H1 (cell line): ENCODE results near the gene PRTG. TPM values are rescaled to one million over a fixed set of nuclear protein-coding genes. Genes with fewer than 3 reads are reported as not detected.

Experiments
- CTCF ChIA-PET: fragments of 300-600 bp; sonication (Branson Sonifier 250); formaldehyde crosslinking; loops from one replicate; lab custom pipeline; 2021; ENCODE audit not compliant: partially characterized antibody; lab: Charles Lee
- POLR2A ChIA-PET: fragments of 300-600 bp; sonication (Branson Sonifier 250); formaldehyde crosslinking; loops from one replicate; lab custom pipeline; 2021; ENCODE audit warnings: inconsistent platforms; ENCODE audit not compliant: partially characterized antibody; lab: Charles Lee
- DNase-seq, 2 experiments: peaks; one replicate each; pipeline versions ENCODE4 v3.0.0 to v3.0.0-alpha.2; 2010 to 2022; ENCODE audit warnings: low spot score in 2 of 2, low read depth in 1 of 2, mixed read lengths in 1 of 2
- FAIRE-seq: peaks from 2 replicates; lab custom pipeline; 2011; peaks lifted over from hg19 to GRCh38; lab: Jason Lieb, UNC
- H2AFZ ChIP-seq: 2 replicates; pipeline ENCODE4 v1.8.1; 2012; ENCODE audit warnings: low read length, inconsistent platforms
- H2AK5ac ChIP-seq: 2 replicates; pipeline ENCODE4 v1.6.1; 2013; ENCODE audit warnings: low read depth, low read length
- H2BK120ac ChIP-seq: replicated peaks from 2 replicates; pipeline ENCODE3; 2013; ENCODE audit warnings: low read depth, low read length, inconsistent platforms
- H2BK12ac ChIP-seq: 2 replicates; pipeline ENCODE4 v1.6.1; 2013; ENCODE audit warnings: low read depth, low read length
- H2BK15ac ChIP-seq: 2 replicates; pipeline ENCODE4 v1.6.1; 2013; ENCODE audit warnings: low read length
- H2BK20ac ChIP-seq: 2 replicates; pipeline ENCODE4 v1.6.1; 2013; ENCODE audit warnings: low read length
- H2BK5ac ChIP-seq: 2 replicates; pipeline ENCODE4 v1.6.1; 2013; ENCODE audit warnings: low read depth, low read length
- H3K14ac ChIP-seq: 2 replicates; pipeline ENCODE4 v1.6.1; 2013; ENCODE audit warnings: inconsistent platforms; ENCODE audit not compliant: insufficient read length
- H3K18ac ChIP-seq: 2 replicates; pipeline ENCODE4 v1.6.1; 2013; ENCODE audit warnings: low read length; ENCODE audit errors: extremely low read depth
- H3K23ac ChIP-seq: 2 replicates; pipeline ENCODE4 v1.6.1; 2013; ENCODE audit warnings: inconsistent platforms; ENCODE audit not compliant: insufficient read length
- H3K23me2 ChIP-seq: 2 replicates; pipeline ENCODE4 v1.6.1; 2013; ENCODE audit warnings: low read depth, low read length
- H3K27ac ChIP-seq: 2 replicates; pipeline ENCODE4 v1.6.1; 2011; ENCODE audit warnings: low read depth, low read length, inconsistent platforms
- H3K27me3 ChIP-seq, 4 experiments: replicated peaks in 1 of 4; 1 replicate in 1 of 4; 2 replicates in 3 of 4; pipeline versions ENCODE4 v1.6.1 to v1.8.1; 2011 to 2013; ENCODE audit warnings: low read length in 3 of 4, mild to moderate bottlenecking in 3 of 4, inconsistent platforms in 2 of 4, mixed read lengths in 2 of 4, moderate library complexity in 1 of 4; ENCODE audit not compliant: control insufficient read depth in 3 of 4, insufficient read depth in 3 of 4; ENCODE audit errors: extremely low read depth in 1 of 4
- H3K36me3 ChIP-seq, 4 experiments: 2 replicates each; pipeline versions ENCODE4 v1.6.1 to v1.8.1; 2011 to 2013; ENCODE audit warnings: mild to moderate bottlenecking in 4 of 4, low read length in 3 of 4, moderate library complexity in 2 of 4, control low read depth in 1 of 4, inconsistent platforms in 1 of 4; ENCODE audit not compliant: insufficient read depth in 4 of 4, control insufficient read depth in 2 of 4
- H3K4ac ChIP-seq: replicated peaks from 2 replicates; pipeline ENCODE3; 2013; ENCODE audit warnings: low read length, low read depth, mixed read lengths, inconsistent platforms; ENCODE audit not compliant: insufficient read length
- H3K4me1 ChIP-seq, 4 experiments: replicated peaks in 1 of 4; 1 replicate in 1 of 4; 2 replicates in 3 of 4; pipeline versions ENCODE4 v1.6.1 to v1.8.1; 2011 to 2013; ENCODE audit warnings: low read length in 3 of 4, inconsistent platforms in 2 of 4, mixed read lengths in 1 of 4; ENCODE audit not compliant: insufficient read depth in 4 of 4, control insufficient read depth in 3 of 4
- H3K4me2 ChIP-seq, 2 experiments: 2 replicates each; pipeline versions ENCODE4 v1.6.1 to v1.8.1; 2011 to 2013; ENCODE audit warnings: low read depth in 2 of 2, low read length in 2 of 2, control low read depth in 1 of 2, inconsistent platforms in 1 of 2, mild to moderate bottlenecking in 1 of 2; ENCODE audit not compliant: insufficient read depth in 1 of 2
- H3K4me3 ChIP-seq, 4 experiments: fragments of 200-600, 300-600 bp in 1 of 4; sonication (generic), shearing (Covaris generic), sonication (Bioruptor Twin) in 1 of 4; 2 replicates each; pipeline versions ENCODE4 v1.5.1 to v1.8.1; 2011 to 2016; ENCODE audit warnings: low read length in 4 of 4, low read depth in 3 of 4, control low read depth in 2 of 4, inconsistent platforms in 2 of 4, mild to moderate bottlenecking in 2 of 4, mixed read lengths in 1 of 4, moderate library complexity in 1 of 4; ENCODE audit not compliant: insufficient read depth in 2 of 4; ENCODE audit errors: extremely low read depth in 1 of 4
- H3K56ac ChIP-seq: replicated peaks from 2 replicates; pipeline ENCODE3; 2013; ENCODE audit warnings: low read depth, mild to moderate bottlenecking, mixed read lengths, low read length, inconsistent platforms; ENCODE audit not compliant: insufficient read length
- H3K79me1 ChIP-seq: 2 replicates; pipeline ENCODE4 v1.6.1; 2013; ENCODE audit warnings: low read depth, low read length, control low read depth
- H3K79me2 ChIP-seq, 2 experiments: 2 replicates each; pipeline versions ENCODE4 v1.6.1 to v1.8.1; 2012 to 2013; ENCODE audit warnings: low read length in 2 of 2, mild to moderate bottlenecking in 2 of 2, inconsistent platforms in 1 of 2; ENCODE audit not compliant: insufficient read depth in 2 of 2, control insufficient read depth in 1 of 2
- H3K9ac ChIP-seq, 4 experiments: replicated peaks in 1 of 4; 1 replicate in 1 of 4; 2 replicates in 3 of 4; pipeline versions ENCODE4 v1.6.1 to v1.8.1; 2011 to 2013; ENCODE audit warnings: low read depth in 3 of 4, low read length in 3 of 4, control low read depth in 2 of 4, mild to moderate bottlenecking in 2 of 4, moderate library complexity in 2 of 4, inconsistent platforms in 1 of 4; ENCODE audit errors: extremely low read depth in 1 of 4
- H3K9me3 ChIP-seq, 2 experiments: 2 replicates each; pipeline versions ENCODE4 v1.6.1 to v1.8.1; 2012 to 2013; ENCODE audit warnings: mild to moderate bottlenecking in 2 of 2, moderate library complexity in 2 of 2, control low read depth in 1 of 2, inconsistent platforms in 1 of 2, low read depth in 1 of 2, low read length in 1 of 2, mixed read lengths in 1 of 2; ENCODE audit not compliant: insufficient read depth in 2 of 2
- H4K20me1 ChIP-seq, 2 experiments: replicated peaks in 1 of 2; 2 replicates each; pipeline versions ENCODE3 to v1.8.1; 2011 to 2013; ENCODE audit warnings: inconsistent platforms in 2 of 2, low read length in 2 of 2, mild to moderate bottlenecking in 1 of 2; ENCODE audit not compliant: insufficient read depth in 2 of 2, control insufficient read depth in 1 of 2
- H4K5ac ChIP-seq: 2 replicates; pipeline ENCODE4 v1.6.1; 2013; ENCODE audit warnings: low read length, low read depth, mixed read lengths, inconsistent platforms; ENCODE audit not compliant: insufficient read length
- H4K8ac ChIP-seq: 2 replicates; pipeline ENCODE4 v1.8.0; 2013; ENCODE audit warnings: mild to moderate bottlenecking, moderate library complexity, low read length, inconsistent platforms; ENCODE audit not compliant: insufficient read depth; ENCODE audit errors: extremely low read depth
- H4K91ac ChIP-seq: replicated peaks from 2 replicates; pipeline ENCODE3; 2013; ENCODE audit warnings: low read length, mixed read lengths, inconsistent platforms; ENCODE audit not compliant: insufficient read length
- ATF2 ChIP-seq: IDR thresholded peaks from 2 replicates; pipeline ENCODE4 v1.6.1; 2012; ENCODE audit warnings: low read length, inconsistent platforms
- CEBPB ChIP-seq: IDR thresholded peaks from 2 replicates; pipeline ENCODE4 v1.6.1; 2012; ENCODE audit warnings: low read depth, low read length
- CHD2 ChIP-seq: IDR thresholded peaks from 2 replicates; pipeline ENCODE4 v1.6.1; 2012; ENCODE audit warnings: low read length, improper control_type of control experiment
- EGR1 ChIP-seq: IDR thresholded peaks from 2 replicates; pipeline ENCODE4 v1.6.1; 2011; ENCODE audit warnings: low read depth, low read length, borderline replicate concordance
- GABPA ChIP-seq: IDR thresholded peaks from 2 replicates; pipeline ENCODE4 v1.6.1; 2011; ENCODE audit warnings: mild to moderate bottlenecking, low read length, moderate library complexity, borderline replicate concordance; ENCODE audit not compliant: insufficient read depth
- HDAC6 ChIP-seq: IDR thresholded peaks from one replicate; pipeline ENCODE4 v1.7.1; 2012; ENCODE audit warnings: low read depth, mild to moderate bottlenecking, inconsistent platforms, low read length, moderate library complexity
- SAP30 ChIP-seq: fragments of 300-600 bp; sonication (generic); IDR thresholded peaks from 2 replicates; pipeline ENCODE4 v1.7.1; 2012; ENCODE audit warnings: low read length, moderate library complexity, mild to moderate bottlenecking, inconsistent platforms; ENCODE audit not compliant: insufficient read depth, insufficient replicate concordance
- SIRT6 ChIP-seq: IDR thresholded peaks from one replicate; pipeline ENCODE4 v1.7.1; 2012; ENCODE audit warnings: low read length, inconsistent platforms
- SUZ12 ChIP-seq: fragments of 200-600 bp; sonication (generic); IDR thresholded peaks from 2 replicates; pipeline ENCODE4 v1.6.1; 2012; ENCODE audit warnings: mild to moderate bottlenecking, inconsistent platforms, low read length, moderate library complexity, mixed read lengths
- WGBS, 2 experiments: shearing (Covaris generic) in 1 of 2; methylation state at CpG; one replicate each; pipeline versions ENCODE4 v1.1.6 to v1.1.7; 2013 to 2015; ENCODE audit warnings: low lambda C conversion rate in 2 of 2, mixed read lengths in 2 of 2, inconsistent platforms in 1 of 2, low coverage in 1 of 2, missing lambda C conversion rate in 1 of 2; ENCODE audit not compliant: insufficient replicate concordance in 2 of 2, insufficient coverage in 1 of 2, insufficient read length in 1 of 2; ENCODE audit errors: extremely low coverage in 1 of 2, missing lambda C conversion rate in 1 of 2; 5-methylcytosine and 5-hydroxymethylcytosine counted together
- polyA plus RNA-seq, 7 experiments: library from polyadenylated mRNA; depleted of rRNA in 3 of 7; stranded (reverse) in 5 of 7; unstranded in 2 of 7; fragments of >200 nt in 5 of 7; fragments of 200-250 nt in 2 of 7; gene quantifications; 1 replicate in 5 of 7; 2 replicates in 1 of 7; 4 replicates in 1 of 7; pipeline versions ENCODE4 v1.2.1 to v1.2.3, GENCODE V29; 2011 to 2013; ENCODE audit warnings: missing spikeins in 2 of 7, mixed read lengths in 2 of 7
- total RNA-seq: library from RNA; stranded (reverse); fragmentation: NEBNext Ultra II Directional; extraction: Animal tissue kit (Norgen Biotek cat#: 25700); gene quantifications from 2 replicates; pipeline ENCODE4 v1.2.1, GENCODE V29; 2021

The PRTG gene
- total and polyA plus RNA-seq, 2 of the 8 experiments (the other 6 are each of a cell fraction or from before 2014, with no cell fraction given): 3.1 to 3.2 TPM

- Histone ChIP-seq H2BK12ac (no peak overlapping the region), H3K23me2 (peaks cover 8% of the 10 kb centered on the region), H3K14ac (no peak overlapping the region), H3K36me3 (no peaks in the 10 kb centered on the region; a peak in 1 of 8 replicates), H4K5ac (no peak overlapping the region), H3K4me3 (no peak overlapping the region), H3K56ac (no peak overlapping the region), H3K79me1 (no peaks in the 10 kb centered on the region), H3K4ac (no peak overlapping the region), H2BK15ac (no peak overlapping the region), H4K91ac (no peak overlapping the region), H3K9ac (no peak overlapping the region), H3K23ac (no peak overlapping the region), H3K4me1 (no peaks in the 10 kb centered on the region; a peak in 1 of 7 replicates), H3K79me2 (no peaks in the 10 kb centered on the region), H4K20me1 (peaks cover 0 to 2% of the 10 kb centered on the region in 2 experiments), H3K9me3 (no peaks in the 10 kb centered on the region), H3K4me2 (no peak overlapping the region), H3K18ac (no peak overlapping the region), H2AK5ac (no peak overlapping the region), H3K27ac (no peak overlapping the region), H2BK5ac (no peak overlapping the region), H2BK20ac (no peak overlapping the region), H2BK120ac (no peak overlapping the region), H2AFZ (no peak overlapping the region), H4K8ac (no peak overlapping the region), H3K27me3 (peaks cover 18 to 37% (median 32%) of the 10 kb centered on the region in 4 experiments)
- TF ChIP-seq HDAC6: no peak
- TF ChIP-seq SIRT6: no peak
- no peak for TF ChIP-seq SUZ12
- no peak for TF ChIP-seq EGR1
- no peak for TF ChIP-seq CHD2
- TF ChIP-seq ATF2: no peak
- TF ChIP-seq CEBPB: no peak
- no peak for TF ChIP-seq SAP30
- TF ChIP-seq GABPA: no peak
- ChIA-PET POLR2A (interaction anchor here (0.6 kb wide), 1 partner anchor 269 kb away, joined by 4 read pairs; no protein-coding TSS in a partner anchor), CTCF (interaction anchor here (0.7 to 1.3 kb wide), 2 partner anchors 64 to 199 kb away, joined by 3 read pairs; no protein-coding TSS in a partner anchor)
- 85% methylated on average over 3 of the region's 3 CpGs; no CpG with 5 or more reads in 1 of the 2 experiments for WGBS, 2 experiments
- DNase-seq (no peak), FAIRE-seq (no peak)
Measured at GRCh38 chr15:55590788-55591187, 152.2 kb downstream of the PRTG start.
